ENCODE data around the gene GPR34.

DNA sequence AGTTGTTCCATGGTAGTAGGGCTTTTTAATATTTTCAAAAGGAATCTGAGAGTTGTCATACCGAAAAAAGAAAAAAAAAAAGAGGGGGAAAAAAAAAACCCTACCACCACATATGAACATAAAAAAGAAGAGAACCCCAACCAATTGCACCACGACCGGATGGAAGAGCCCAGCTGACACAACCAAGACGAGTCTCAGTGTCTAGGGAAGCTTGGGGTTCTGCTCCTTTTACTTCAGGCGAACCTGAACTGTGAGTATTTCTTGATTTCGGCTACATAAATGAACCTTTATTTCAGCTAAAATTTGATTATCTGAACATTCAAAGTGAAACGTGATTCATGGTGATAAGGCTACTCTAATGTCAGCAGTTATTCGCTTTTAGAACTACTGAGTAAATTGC, at the start of gene GPR34:
- no peak for TF ChIP-seq CTCF (conservative IDR thresholded peaks at IDR 0.05; ENCODE audit: low read depth, low read length)
- TF ChIP-seq EZH2phosphoT487 (IDR thresholded peaks at IDR 0.05; ENCODE audit: borderline replicate concordance, low read length), result no peak
- no peak for TF ChIP-seq EZH2 (IDR thresholded peaks at IDR 0.05; ENCODE audit: low read length, unreplicated experiment)
